ENCODE measurements around the gene CLPTM1. TPM values are rescaled to one million over a fixed set of nuclear protein-coding genes. Genes with fewer than 3 reads are reported as not detected.
A peak's percentile ranks its signal among the peaks of the same experiment; 100 is the strongest.

CLPTM1 gene
- polyA plus RNA-seq, 1 of the 3 experiments (the other 2 are of a cell fraction) = 86.5 TPM

- TF ChIP-seq REST (IDR thresholded peaks at IDR 0.05; ENCODE audit: low read depth, low read length) (no peak), FOXM1 (IDR thresholded peaks at IDR 0.05; ENCODE audit: low read depth) (no peak), IRF3 (IDR thresholded peaks at IDR 0.05; ENCODE audit: low read depth, low read length) (no peak)
Measured at GRCh38 chr19:44907613-44908012, 47.6 kb upstream of the CLPTM1 start (continued).

GRCh38 chr19:44908074-44908835 lies 46.9 kb upstream of the CLPTM1 start:
- Histone ChIP-seq H3K79me2 (ENCODE audit: insufficient read depth) (no peaks in the 10 kb centered on the region), H3K36me3 (replicated peaks in 1 of 2; ENCODE audit: control insufficient read depth in 1 of 2, insufficient read depth in 2 of 2, low read length in 1 of 2) (no peaks in the 10 kb centered on the region), H3K9ac (no peak overlapping the region), H3K27me3 (ENCODE audit: insufficient read depth) (no peaks in the 10 kb centered on the region), H3K9me2 (no peaks in the 10 kb centered on the region), H3K9me3 (no peaks in the 10 kb centered on the region), H4K20me1 (ENCODE audit: insufficient read depth) (no peaks in the 10 kb centered on the region), H3F3A (replicated peaks; ENCODE audit: insufficient read depth) (peaks cover 20% of the 10 kb centered on the region), H3K27ac (ENCODE audit: low read depth in 2 of 2, low read length in 1 of 2) (no peak overlapping the region), H2AFZ (ENCODE audit: low read depth) (no peak overlapping the region), H3K4me2 (no peak overlapping the region), H3K4me1 (ENCODE audit: control insufficient read depth in 1 of 2, insufficient read depth in 2 of 2, low read depth in 1 of 2, low read length in 1 of 2) (peaks cover 4 to 14% of the 10 kb centered on the region in 2 experiments; a peak in 1 of 4 replicates), H3K4me3 (ENCODE audit: low read depth in 2 of 2, low read length in 1 of 2) (no peak overlapping the region)
- DNase-seq = peak; percentile 9
- WGBS (ENCODE audit: low lambda C conversion rate) = 93% methylated on average over 28 of the region's 46 CpGs
- CTCF ChIA-PET = interaction anchor here (6.2 kb wide), 1 partner anchor 43 kb away, joined by 57 read pairs; no protein-coding TSS in a partner anchor
- POLR2A ChIA-PET = no interaction called here
- TF ChIP-seq RAD21 (IDR thresholded peaks at IDR 0.05; ENCODE audit: low read length) (no peak), NRF1 (IDR thresholded peaks at IDR 0.05; ENCODE audit: low read depth, low read length) (no peak), CHD2 (IDR thresholded peaks at IDR 0.05; ENCODE audit: low read length, partially characterized antibody) (no peak), ELF1 (IDR thresholded peaks at IDR 0.05) (no peak), NFIC (IDR thresholded peaks at IDR 0.05; ENCODE audit: borderline replicate concordance) (no peak), TEAD4 (IDR thresholded peaks at IDR 0.05; ENCODE audit: borderline replicate concordance, insufficient read depth) (no peak), MEF2A (IDR thresholded peaks at IDR 0.05; ENCODE audit: borderline replicate concordance, low read depth) (no peak), ZBTB33 (IDR thresholded peaks at IDR 0.05; ENCODE audit: borderline replicate concordance, low read depth) (no peak), CTCF (IDR thresholded peaks at IDR 0.05) (no peak), GABPA (IDR thresholded peaks at IDR 0.05; ENCODE audit: low read depth) (no peak), USF1 (IDR thresholded peaks at IDR 0.05; ENCODE audit: borderline replicate concordance, low read depth) (no peak), TCF12 (IDR thresholded peaks at IDR 0.05) (no peak), REST (IDR thresholded peaks at IDR 0.05; ENCODE audit: low read depth, low read length) (no peak), MXI1 (IDR thresholded peaks at IDR 0.05; ENCODE audit: low read depth, low read length) (no peak)

All from SK-N-SH (cell line).